Measurements from ENCODE around the gene SYT17. TPM values are rescaled to one million over a fixed set of nuclear protein-coding genes. Genes with fewer than 3 reads are reported as not detected.
A peak's percentile ranks its signal among the peaks of the same experiment; 100 is the strongest.

SYT17 gene
- total and polyA plus RNA-seq, 10 of the 15 experiments (the other 5 are each of a cell fraction or from before 2014, with no cell fraction given) = 3.7 to 12.3 (median 5.0) TPM

DNA sequence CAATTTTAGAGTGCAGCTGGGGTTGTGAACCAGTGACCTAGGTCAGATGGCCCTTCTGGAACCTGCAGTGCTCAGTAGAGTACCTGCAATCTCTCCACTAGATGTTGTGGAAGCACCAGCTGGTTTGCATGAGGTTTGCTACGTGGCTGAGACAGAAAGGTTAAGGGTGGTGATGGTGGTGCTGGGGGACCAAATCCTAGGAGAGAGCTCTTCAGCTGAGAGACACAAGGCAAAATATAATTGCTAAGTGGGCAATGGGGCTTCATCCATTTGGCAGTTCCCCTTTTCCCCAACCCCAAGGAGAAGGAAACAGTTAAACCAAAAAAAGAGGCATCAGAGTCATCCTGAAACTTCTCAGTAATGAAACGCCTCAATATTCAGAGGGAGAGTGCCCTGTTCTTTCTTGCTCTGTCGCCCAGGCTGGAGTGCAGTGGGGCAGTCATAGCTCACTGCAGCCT, 40.3 kb upstream of the SYT17 start (continued):
- TF ChIP-seq, protein P1, sequence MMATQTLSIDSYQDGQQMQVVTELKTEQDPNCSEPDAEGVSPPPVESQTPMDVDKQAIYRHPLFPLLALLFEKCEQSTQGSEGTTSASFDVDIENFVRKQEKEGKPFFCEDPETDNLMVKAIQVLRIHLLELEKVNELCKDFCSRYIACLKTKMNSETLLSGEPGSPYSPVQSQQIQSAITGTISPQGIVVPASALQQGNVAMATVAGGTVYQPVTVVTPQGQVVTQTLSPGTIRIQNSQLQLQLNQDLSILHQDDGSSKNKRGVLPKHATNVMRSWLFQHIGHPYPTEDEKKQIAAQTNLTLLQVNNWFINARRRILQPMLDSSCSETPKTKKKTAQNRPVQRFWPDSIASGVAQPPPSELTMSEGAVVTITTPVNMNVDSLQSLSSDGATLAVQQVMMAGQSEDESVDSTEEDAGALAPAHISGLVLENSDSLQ (IDR thresholded peaks at IDR 0.05) = no peak
- TF ChIP-seq, protein P2, sequence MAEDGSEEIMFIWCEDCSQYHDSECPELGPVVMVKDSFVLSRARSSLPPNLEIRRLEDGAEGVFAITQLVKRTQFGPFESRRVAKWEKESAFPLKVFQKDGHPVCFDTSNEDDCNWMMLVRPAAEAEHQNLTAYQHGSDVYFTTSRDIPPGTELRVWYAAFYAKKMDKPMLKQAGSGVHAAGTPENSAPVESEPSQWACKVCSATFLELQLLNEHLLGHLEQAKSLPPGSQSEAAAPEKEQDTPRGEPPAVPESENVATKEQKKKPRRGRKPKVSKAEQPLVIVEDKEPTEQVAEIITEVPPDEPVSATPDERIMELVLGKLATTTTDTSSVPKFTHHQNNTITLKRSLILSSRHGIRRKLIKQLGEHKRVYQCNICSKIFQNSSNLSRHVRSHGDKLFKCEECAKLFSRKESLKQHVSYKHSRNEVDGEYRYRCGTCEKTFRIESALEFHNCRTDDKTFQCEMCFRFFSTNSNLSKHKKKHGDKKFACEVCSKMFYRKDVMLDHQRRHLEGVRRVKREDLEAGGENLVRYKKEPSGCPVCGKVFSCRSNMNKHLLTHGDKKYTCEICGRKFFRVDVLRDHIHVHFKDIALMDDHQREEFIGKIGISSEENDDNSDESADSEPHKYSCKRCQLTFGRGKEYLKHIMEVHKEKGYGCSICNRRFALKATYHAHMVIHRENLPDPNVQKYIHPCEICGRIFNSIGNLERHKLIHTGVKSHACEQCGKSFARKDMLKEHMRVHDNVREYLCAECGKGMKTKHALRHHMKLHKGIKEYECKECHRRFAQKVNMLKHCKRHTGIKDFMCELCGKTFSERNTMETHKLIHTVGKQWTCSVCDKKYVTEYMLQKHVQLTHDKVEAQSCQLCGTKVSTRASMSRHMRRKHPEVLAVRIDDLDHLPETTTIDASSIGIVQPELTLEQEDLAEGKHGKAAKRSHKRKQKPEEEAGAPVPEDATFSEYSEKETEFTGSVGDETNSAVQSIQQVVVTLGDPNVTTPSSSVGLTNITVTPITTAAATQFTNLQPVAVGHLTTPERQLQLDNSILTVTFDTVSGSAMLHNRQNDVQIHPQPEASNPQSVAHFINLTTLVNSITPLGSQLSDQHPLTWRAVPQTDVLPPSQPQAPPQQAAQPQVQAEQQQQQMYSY (CRISPR knock-in tag; IDR thresholded peaks at IDR 0.05) = no peak
- TF ChIP-seq, protein P3, sequence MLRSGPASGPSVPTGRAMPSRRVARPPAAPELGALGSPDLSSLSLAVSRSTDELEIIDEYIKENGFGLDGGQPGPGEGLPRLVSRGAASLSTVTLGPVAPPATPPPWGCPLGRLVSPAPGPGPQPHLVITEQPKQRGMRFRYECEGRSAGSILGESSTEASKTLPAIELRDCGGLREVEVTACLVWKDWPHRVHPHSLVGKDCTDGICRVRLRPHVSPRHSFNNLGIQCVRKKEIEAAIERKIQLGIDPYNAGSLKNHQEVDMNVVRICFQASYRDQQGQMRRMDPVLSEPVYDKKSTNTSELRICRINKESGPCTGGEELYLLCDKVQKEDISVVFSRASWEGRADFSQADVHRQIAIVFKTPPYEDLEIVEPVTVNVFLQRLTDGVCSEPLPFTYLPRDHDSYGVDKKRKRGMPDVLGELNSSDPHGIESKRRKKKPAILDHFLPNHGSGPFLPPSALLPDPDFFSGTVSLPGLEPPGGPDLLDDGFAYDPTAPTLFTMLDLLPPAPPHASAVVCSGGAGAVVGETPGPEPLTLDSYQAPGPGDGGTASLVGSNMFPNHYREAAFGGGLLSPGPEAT (IDR thresholded peaks at IDR 0.05; ENCODE audit: low read depth) = peak; percentile 74
- TF ChIP-seq NR2C2 (IDR thresholded peaks at IDR 0.05; ENCODE audit: borderline replicate concordance, control insufficient read depth, insufficient read length, low read depth) (no peak), ASH2L (IDR thresholded peaks at IDR 0.05; ENCODE audit: borderline replicate concordance, low read depth) (no peak), BACH1 (IDR thresholded peaks at IDR 0.05; ENCODE audit: borderline replicate concordance) (no peak), SUZ12 (IDR thresholded peaks at IDR 0.05; ENCODE audit: unreplicated experiment) (no peak), SREBF1 (IDR thresholded peaks at IDR 0.05; ENCODE audit: low read length) (no peak), FOXK2 (IDR thresholded peaks at IDR 0.05) (no peak), SMAD5 (IDR thresholded peaks at IDR 0.05; ENCODE audit: low read depth) (no peak), LARP7 (IDR thresholded peaks at IDR 0.05) (peak; percentile 46; the same call in 1 of the 2 replicates), SMC3 (IDR thresholded peaks at IDR 0.05; ENCODE audit: borderline replicate concordance, low read length) (no peak), ZNF207 (IDR thresholded peaks at IDR 0.05; ENCODE audit: borderline replicate concordance) (no peak), BRCA1 (IDR thresholded peaks at IDR 0.05; ENCODE audit: low read depth, low read length) (no peak), TCF7 (IDR thresholded peaks at IDR 0.05; ENCODE audit: borderline replicate concordance) (no peak), PML (IDR thresholded peaks at IDR 0.05; ENCODE audit: low read length) (no peak), HDGF (IDR thresholded peaks at IDR 0.05) (no peak), ZNF24 (IDR thresholded peaks at IDR 0.05) (0 out of 2 replicates have a peak, but pooled peaks have one; percentile 16), ZNF274 (IDR thresholded peaks at IDR 0.05; ENCODE audit: insufficient read depth, insufficient read length) (no peak), FOS (IDR thresholded peaks at IDR 0.05; ENCODE audit: borderline replicate concordance, extremely low read depth, insufficient read length) (no peak)
- TF ChIP-seq, protein P4, sequence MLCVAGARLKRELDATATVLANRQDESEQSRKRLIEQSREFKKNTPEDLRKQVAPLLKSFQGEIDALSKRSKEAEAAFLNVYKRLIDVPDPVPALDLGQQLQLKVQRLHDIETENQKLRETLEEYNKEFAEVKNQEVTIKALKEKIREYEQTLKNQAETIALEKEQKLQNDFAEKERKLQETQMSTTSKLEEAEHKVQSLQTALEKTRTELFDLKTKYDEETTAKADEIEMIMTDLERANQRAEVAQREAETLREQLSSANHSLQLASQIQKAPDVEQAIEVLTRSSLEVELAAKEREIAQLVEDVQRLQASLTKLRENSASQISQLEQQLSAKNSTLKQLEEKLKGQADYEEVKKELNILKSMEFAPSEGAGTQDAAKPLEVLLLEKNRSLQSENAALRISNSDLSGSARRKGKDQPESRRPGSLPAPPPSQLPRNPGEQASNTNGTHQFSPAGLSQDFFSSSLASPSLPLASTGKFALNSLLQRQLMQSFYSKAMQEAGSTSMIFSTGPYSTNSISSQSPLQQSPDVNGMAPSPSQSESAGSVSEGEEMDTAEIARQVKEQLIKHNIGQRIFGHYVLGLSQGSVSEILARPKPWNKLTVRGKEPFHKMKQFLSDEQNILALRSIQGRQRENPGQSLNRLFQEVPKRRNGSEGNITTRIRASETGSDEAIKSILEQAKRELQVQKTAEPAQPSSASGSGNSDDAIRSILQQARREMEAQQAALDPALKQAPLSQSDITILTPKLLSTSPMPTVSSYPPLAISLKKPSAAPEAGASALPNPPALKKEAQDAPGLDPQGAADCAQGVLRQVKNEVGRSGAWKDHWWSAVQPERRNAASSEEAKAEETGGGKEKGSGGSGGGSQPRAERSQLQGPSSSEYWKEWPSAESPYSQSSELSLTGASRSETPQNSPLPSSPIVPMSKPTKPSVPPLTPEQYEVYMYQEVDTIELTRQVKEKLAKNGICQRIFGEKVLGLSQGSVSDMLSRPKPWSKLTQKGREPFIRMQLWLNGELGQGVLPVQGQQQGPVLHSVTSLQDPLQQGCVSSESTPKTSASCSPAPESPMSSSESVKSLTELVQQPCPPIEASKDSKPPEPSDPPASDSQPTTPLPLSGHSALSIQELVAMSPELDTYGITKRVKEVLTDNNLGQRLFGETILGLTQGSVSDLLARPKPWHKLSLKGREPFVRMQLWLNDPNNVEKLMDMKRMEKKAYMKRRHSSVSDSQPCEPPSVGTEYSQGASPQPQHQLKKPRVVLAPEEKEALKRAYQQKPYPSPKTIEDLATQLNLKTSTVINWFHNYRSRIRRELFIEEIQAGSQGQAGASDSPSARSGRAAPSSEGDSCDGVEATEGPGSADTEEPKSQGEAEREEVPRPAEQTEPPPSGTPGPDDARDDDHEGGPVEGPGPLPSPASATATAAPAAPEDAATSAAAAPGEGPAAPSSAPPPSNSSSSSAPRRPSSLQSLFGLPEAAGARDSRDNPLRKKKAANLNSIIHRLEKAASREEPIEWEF (IDR thresholded peaks at IDR 0.05; ENCODE audit: insufficient replicate concordance, low read depth, low read length) = no peak

All from GM12878 (cell line).